GM19099 (cell line): ENCODE data around the gene ARHGAP25.

ENCODE experiments used
- POLR2A ChIP-seq: IDR thresholded peaks from 3 replicates; pipeline ENCODE4 v1.6.1; 2011; ENCODE audit warnings: low read depth; ENCODE audit not compliant: insufficient read length; ENCODE audit errors: extremely low read depth

Gene ARHGAP25

DNA sequence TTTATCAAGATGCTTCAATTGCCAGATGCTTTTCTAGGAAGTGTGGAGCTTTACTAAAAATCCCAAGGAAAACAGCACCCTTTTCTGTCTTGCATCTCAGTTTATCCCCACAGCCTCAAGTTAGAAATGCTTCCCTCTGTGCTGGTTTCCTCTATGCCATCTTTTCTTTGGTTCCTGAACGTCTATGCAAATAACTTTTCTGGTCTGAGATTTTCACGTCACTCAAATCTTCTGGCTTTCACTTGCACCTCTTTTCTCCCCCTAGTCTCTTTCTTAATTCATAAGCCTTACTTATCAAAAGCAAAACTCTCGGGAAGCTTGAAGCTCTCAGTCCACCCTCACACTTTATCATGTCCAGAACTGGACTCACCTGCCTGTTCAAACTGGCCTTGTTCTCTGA is 33.9 kb downstream of the ARHGAP25 start:
- no peak for TF ChIP-seq POLR2A

DNA sequence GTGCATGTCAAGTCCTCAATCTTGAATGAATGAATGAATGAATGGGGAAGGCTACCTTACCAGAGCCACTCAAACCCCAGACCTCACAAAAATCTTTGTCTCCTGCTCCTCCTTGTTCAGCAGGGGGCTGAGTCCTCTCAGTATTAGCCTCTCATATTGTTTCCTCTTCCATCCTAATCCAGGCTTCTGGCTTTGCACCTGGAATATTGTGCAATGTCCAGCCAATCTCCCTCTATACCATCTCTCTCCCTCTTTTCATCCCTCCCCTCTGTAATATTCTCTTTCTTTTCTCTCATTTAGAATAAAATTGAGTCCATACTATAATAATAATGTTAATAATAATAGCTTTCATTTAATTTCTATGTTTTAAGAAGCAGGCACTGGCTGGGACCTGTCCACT is 34.3 kb downstream of the ARHGAP25 start:
- no peak for TF ChIP-seq POLR2A

DNA sequence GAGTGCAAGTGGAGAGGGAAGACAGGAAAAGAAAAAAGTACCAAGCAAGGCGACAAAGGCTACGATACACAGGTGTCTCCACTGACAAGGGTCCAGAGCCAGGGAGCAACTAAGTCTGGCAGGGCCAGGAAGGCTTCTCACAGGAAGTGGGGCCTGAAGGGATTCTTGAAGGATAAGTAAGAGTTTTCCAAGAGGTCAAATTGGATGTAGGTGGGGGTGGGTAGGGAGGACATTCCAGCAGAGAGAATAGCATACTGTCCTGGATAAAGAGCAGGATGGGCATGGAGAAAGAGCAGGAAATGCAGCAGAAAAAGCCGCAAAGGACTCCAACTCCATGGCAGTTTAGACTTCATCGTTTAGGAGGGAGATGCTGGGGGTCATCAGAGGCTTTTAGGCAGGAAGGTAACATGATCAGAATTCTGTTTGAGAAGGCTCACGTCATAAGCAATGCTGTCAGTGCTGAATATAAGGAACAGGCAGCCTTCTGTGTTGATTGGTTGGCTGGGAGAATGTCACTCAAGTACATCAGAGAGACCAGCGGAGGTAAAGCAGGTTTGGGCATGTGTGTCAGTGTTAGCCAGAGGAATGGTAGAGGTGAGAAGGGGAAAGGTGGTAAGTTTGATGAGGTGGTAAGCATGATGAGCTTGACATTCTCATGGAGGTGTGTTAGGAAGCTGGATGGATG is 35.1 kb downstream of the ARHGAP25 start:
- TF ChIP-seq POLR2A = no peak

DNA sequence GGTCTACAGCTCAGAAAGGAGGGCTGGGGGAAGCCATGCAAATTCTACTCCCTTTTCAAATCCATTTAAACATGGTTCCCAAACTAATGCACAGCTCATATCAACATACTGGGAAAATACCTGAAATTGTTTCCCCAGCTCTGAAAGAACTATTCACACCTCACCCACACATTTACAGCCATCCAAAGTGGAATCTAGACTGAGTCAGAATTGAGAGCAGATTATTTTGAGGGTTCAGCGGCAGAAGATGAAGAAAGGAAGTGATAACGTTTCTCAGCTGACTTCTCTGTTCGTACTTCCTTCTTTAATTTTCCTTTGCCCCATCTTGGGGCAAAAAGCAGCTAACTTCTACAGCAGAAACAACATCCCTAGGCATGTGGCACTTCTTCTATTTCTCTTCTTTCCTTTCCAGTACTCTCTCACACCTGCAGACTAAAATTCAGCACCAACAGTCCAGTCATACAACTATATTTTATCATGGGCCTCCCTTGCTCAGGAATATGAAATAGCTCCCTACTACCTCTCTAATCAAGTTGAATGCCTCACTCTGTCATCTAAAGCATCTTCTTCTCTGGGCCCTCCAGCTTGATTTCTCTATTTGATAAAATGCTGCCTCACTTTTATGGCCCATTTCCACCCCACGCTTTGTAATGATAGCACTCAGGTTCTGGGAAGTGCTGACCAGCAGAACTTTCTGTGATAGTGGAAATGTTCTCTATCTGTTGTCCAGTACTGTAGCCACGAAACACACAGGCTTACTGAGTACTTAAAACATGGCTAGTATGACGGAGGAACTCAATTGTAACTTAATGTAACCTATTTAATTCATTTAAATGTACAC is 35.9 kb downstream of the ARHGAP25 start:
- no peak for TF ChIP-seq POLR2A

DNA sequence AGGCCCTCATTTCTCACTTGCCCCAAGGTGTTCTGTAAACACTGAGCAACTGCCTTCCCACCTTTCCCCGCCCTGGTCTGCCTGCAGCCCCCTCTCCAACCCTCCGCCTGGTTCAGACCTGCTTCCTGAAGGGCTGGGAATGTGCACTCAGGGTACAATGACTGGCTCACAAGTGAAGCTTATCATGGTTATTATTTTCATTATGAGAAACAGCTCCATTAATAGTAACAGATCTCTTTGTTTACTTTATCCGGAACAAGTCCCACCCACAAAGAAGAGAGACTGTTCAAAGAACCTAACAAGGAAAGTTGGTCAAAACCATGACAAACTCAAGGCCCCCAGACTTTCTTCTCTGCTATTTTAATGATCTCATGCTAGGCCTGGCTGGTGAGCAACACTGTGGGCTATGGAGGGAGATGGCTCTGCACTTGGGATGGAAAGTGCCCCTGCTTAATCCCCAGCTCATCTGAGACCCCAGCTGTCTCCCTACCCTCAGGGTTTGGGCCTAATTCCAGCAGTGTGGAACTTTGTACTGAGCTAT is 36.7 kb downstream of the ARHGAP25 start:
- TF ChIP-seq POLR2A = no peak

DNA sequence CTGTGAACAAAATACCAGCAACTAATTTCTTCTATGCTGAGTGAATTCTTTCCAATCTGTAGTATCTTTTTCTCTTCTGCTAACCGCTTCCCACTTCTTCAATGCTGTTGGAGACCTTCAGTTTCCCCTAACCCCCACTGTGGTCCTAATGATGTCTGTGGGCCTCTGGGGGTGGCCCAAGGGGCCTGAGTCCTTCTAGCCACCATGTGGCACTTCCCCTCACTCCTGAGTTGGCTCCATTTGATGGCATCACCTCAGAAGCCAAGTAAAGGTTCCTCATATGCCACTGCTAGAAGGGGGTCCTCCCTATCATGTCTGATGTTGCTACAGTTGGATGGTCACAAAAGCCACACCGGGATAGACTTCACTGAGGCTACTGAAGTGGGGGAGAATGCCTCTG is 37.5 kb downstream of the ARHGAP25 start:
- no peak for TF ChIP-seq POLR2A

DNA sequence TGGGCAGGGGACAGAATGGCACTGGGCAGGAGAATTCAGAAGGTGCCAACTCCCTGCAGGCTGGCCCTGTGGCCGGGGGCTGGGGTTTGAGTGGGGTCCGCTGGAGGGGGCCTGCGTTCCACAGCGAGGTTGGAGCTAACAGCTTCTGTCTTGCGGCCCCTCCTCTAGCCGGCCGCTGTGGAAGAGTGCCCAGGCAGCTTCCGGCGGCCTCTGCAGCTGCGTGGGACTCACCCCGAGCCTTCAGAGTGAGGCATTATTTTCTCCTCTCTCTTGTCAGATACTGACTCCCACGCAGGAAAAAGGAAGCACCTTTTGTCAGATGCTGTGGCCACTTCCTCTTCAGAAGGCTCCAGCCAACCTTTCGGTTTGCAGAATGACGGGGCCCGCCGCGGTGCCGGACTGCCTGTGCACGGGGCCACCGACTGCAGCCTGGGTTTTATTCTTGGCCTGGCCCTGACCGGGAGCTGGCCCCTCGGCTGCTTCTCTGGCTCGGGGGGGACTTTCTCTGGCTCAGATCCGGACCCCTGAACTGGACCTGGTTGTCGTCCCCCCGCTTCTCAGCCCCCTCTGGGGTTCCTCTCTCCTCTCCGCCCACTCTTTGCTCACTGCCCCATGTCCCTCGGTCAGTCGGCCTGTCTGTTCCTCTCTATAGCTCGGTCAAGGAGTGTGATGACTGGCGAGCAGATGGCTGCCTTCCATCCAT is 40.1 kb downstream of the ARHGAP25 start:
- TF ChIP-seq POLR2A = no peak

DNA sequence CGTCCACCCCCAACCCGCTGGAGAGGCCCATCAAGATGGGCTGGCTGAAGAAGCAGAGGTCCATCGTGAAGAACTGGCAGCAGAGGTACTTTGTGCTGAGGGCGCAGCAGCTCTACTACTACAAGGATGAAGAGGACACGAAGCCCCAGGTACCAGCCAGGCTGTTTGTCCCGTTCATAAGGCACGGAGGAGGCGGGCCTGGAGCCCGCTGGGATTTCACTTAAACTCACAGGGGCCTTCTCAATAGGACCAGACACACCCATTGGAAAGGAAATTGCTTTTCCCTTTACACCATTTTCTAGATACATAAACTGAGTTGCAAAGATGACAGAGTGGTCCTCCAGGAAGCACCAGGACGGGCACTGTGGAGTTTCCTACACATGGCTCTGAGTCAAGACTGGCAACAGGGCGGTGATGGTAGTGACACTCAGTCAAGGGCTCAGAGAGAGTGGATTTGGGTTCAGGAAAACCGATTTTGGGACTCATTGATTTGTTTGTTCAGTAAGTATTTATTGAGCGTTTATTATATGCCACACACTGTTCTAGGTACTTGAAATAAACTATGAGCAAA is 40.7 kb downstream of the ARHGAP25 start:
- no peak for TF ChIP-seq POLR2A

DNA sequence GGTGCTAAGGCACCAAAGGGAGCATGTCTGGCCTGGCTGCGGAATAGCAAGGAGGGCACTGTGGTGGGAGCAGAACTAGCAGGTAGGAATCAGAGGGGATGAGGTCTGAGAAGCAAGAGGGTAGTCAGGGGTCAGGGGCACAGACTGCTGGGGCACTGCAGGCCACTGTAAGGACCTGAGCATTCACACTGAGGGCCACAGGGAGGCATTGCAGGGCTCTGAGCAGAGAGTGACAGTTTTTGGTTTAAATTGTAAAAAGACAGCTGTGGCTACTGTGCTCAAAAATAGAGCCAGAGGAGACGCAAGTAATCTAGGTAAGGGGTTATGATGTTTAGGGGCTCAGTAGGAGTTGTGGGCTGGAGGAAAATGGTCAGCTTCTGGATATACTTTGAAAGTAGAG is 41.5 kb downstream of the ARHGAP25 start:
- TF ChIP-seq POLR2A = no peak

DNA sequence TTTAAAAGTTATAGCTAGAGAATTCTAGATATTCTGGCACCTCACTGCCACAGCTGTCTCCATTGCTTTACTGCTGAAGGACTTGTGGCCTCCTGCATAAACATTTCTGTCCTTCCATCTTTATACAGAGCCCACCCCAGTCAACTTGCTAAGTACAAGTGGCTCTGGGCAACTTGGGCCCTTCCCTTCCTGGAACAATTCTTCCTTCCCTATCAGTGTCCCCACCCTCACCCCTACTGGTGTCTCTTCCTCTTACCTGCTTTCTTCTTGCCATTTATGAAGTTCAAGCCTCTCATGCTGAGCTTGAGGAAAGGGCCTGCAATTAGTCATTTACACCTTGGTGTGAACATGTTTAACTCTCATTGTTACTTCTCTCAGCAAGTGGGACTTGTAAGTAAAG is 45.0 kb downstream of the ARHGAP25 start:
- no peak for TF ChIP-seq POLR2A

DNA sequence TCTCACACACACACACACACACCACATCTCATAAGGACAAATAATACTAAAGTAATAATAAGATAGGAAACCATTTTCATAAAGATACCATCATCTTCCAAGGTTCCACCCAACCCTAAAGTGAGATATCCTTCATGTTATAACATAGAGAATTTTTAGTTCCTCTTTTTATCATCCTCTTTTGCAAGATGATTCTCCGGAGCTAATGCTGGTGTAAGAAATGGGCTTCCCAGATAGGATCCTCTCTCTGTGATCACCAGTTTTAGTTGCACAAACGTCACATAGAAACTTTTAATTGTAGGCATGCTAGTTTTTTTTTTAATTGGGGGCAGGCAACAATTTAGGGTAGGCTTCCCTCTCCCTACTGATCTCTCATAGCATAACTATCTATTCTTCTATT is 49.6 kb downstream of the ARHGAP25 start:
- no peak for TF ChIP-seq POLR2A

DNA sequence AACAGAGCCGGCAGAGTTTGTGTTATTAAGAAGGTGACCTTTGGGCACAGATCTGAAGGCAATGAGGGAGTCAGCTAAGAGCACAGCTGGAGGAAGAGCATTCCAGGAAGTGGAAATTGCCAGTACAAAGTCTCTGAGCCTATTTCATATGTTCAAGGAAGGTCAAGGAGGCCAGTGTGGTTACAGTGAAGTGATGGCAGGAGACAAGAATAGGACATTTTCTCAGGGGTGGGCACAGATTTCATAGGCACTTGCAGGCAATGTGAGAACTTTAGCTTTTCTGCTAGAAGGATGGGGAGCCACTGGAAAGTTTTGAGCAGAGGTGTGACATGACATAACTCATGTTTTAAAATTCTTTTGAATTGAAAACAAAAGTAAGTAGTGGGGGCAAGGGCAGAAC is 50.3 kb downstream of the ARHGAP25 start:
- no peak for TF ChIP-seq POLR2A

DNA sequence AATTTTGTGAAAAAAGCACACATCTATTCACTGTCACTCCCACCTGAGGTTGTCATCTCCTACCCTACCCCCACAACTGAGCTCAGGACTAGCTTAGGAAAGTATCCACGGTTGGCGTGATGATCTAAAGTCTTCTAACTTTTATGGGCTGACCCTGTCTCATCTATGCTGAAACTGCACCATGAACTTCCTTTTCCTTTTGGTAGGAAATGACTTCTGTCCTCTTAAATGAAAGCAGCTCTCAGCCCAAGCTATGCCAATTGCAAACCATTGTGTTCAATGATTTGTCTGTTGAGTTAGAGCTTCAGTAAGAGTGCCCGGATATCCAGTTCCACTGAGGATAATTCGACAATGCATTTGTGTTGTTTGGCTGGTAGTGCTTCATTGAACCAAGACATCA is 52.7 kb downstream of the ARHGAP25 start:
- TF ChIP-seq POLR2A = no peak

DNA sequence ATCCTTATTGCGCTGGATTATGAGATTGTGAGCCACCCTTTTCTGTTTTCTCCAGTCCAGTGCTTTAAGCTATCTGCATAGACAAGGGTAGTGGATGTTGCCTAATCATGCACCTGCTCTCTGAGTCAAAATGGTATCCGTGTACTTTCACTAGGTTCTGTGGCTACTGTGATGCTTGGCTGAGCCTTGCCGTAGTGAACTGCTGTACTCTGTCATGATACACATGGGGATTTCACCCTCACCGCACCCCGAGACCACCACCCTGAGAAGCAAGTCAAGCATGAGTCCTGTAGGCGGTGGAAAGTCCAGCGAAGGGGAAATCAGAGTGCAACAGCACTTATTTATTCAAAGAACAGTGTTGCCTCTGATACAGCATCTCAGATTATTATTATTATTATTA is 55.0 kb downstream of the ARHGAP25 start:
- TF ChIP-seq POLR2A = no peak

DNA sequence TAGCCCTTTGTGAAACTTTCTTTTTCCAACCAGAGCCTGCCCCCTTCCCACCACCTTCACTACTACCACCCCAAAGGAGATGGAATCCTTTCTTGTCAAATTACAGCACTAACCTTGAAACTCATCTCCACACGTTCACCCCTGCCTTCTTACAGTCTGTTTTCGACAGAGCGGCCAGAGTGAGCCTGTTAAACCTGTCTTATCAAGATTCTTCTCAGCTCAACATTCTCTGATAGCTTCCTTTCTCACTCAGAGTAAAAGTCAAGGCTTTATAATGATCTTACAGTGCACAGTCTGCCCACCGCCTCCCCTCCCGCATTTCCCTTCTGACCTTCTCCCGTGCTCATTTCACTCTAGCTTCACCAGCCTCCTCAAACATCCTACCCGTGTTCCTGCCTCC is 56.0 kb downstream of the ARHGAP25 start:
- TF ChIP-seq POLR2A = no peak
